HG03159 (cell line): ENCODE measurements around the gene AUTS2.

Experiments used
- ATAC-seq: cut with Tn5 transposase; IDR thresholded peaks from one replicate; pipeline ENCODE4 v1.9.1; 2021; ENCODE audit warnings: mild to moderate bottlenecking, moderate library complexity; ENCODE audit not compliant: unreplicated experiment

The AUTS2 gene

DNA sequence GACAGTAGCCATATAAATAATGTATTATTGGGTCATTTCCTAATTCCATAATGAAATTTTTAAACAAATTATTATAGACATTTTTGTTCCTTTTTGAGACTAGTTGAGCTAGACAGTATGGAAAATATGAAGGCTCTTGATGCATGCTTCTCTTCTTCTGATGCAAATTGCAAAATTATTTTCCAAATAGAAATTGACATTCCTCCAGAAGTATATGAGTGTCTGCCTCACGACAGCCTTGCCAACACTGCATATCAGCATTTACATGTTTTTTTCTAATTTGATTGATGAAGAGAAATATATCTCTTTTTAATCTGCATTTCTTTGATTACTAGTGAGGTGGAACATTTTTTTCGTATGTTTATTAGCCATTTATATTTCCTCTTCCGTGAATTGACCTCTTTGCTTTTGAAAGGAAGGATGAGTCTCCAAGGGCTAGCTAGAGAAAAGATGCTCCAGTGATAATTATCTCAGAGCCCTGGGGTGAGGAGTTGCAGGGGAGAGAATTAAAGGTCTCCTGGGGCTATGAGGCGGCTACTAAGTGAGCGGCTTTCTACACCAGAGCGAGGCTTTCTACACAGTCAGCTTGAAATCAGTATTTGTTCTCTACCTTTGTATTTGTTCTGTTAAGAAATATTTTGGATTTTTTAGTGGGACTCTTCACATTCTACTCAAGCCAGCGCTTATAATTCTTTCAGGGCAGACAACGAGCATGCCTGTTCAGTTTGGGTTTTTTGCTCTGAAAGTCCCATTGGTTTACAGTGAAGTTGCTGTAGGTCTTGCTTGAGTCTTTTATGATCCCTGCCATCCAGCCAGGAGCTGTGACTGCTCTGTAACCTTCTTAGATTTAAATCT, 821.5 kb downstream of the AUTS2 start:
- ATAC-seq = no peak

GRCh38 chr7:70420381-70420662, 822.0 kb downstream of the AUTS2 start:
- ATAC-seq = no peak

GRCh38 chr7:70421319-70421718, 823.0 kb downstream of the AUTS2 start:
- no peak for ATAC-seq

- ATAC-seq = peak; percentile 79
Observed at GRCh38 chr7:70426249-70426880, 828.1 kb downstream of the AUTS2 start.

DNA sequence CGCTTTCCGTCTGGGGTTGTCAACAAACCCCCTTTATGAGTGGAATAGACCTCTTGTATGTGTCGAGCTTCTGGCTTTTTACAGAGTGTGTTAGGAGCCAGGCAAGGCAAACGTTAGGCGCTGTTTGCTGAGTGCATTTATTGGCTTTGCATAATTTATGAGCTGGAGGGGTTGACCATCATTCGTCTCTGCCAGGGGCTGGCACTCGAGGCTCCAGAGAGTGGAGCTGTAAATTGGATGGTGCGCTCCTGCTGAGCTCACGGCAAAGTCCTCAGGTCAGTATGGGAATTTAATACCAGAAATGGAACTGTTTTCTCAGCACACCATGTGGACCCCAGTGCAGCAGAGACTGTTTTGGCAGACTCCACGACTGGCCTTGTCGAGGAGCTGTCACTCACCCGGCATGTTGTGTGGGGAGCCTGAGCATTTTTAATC, 834.3 kb downstream of the AUTS2 start:
- no peak for ATAC-seq

DNA sequence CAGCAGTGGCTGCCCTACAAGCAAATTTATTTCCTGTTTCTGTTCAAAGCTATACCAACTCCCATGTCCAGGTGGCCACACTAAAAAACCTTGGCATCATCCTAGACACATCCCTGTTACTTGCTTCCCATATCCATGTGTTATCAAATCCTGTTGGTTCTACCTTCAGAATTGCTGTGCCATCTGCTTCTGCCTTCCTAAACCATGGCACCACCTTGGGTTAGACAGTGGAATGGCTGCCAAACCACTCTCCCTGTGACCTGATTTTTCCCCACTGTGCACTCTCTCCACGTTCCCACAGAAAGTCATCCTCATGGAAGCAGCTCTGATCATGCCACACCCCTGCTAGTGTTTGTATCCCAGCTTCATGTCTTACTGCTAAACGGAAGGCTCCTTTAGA, 836.1 kb downstream of the AUTS2 start:
- no peak for ATAC-seq

DNA sequence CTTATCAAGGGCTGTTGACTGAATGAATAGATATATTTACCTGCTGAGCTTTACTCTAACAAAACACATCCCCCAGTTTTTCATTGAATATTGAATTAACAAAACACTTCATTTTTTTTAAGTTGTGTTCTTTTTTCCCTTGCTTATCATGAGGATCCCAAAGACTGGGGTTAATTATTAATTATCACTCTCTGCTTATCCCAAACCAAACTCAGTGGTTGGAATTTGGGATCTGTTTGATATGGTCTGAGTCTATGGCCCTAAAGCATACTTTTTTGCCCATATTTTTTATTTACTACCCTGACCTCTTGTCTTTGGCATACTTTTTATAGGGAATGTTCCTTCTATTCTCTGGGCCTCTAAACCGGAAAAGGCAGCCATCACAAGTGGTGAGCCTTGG, 836.5 kb downstream of the AUTS2 start:
- no peak for ATAC-seq

GRCh38 chr7:70435634-70436033, 837.4 kb downstream of the AUTS2 start:
- ATAC-seq = no peak

- ATAC-seq = no peak
Observed at GRCh38 chr7:70436790-70437350, 838.6 kb downstream of the AUTS2 start.

GRCh38 chr7:70439651-70440050, 841.4 kb downstream of the AUTS2 start:
- no peak for ATAC-seq

DNA sequence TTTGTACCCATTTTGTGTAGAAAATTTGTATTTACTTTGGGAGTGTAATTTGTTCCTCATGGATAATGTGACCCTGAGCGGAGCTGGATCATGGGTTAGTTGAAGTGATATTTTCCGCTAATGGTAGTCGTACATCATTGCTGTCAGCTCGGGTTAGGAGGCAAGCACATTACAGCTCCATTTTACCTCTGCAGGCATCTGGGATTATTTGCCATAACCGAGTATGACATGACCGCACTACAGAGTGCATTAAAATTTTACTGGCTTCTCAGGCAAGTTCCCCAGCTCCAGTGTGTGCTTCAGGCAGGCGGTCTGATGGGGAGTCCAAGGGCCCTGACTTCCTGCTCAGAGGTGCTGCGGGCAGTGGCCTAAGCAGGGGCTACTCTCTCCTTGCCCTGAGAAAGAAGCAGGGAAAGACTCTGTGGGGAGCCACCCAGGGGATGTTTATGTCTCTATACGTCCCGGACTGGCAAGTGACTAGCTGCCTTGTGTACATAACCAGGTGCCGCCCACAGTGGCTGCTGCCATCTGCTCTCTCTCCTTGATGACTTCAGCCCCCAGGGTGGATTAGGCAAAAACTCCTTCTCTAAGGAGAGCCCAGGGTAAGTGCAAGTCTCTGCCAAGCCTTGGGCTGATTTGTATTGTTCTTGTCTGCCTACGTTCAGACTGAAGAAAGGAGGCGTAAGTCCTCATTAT, 848.3 kb downstream of the AUTS2 start:
- ATAC-seq = no peak

DNA sequence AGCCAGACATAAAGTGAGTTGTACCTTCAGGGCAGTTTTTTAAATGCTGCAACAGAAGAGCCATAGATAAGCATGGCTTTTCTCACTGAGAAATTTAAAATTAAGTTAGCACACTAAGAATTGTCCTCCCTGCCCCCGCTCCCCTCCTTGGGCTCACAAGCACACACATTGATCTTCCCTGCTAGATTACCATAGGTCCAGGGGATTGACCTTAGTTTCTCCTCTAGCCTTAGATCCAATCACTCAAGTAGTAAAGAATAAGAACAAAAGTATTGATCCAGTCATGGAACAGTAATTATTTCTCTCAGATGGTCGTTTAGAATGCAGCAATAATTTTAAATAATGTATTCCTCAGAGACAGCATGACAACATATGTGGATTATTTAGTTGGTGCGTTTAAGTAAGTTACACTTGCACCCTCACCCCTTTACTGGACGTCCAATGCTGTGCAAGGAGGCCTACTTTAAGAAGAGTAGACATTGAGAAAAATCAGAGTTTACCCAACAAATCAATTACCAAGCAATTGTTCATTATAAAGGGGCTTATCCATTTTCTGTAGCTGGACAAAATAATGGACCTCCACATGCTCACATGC, 850.1 kb downstream of the AUTS2 start:
- ATAC-seq = no peak

- ATAC-seq = no peak
Observed at GRCh38 chr7:70450731-70451130, 852.5 kb downstream of the AUTS2 start.

DNA sequence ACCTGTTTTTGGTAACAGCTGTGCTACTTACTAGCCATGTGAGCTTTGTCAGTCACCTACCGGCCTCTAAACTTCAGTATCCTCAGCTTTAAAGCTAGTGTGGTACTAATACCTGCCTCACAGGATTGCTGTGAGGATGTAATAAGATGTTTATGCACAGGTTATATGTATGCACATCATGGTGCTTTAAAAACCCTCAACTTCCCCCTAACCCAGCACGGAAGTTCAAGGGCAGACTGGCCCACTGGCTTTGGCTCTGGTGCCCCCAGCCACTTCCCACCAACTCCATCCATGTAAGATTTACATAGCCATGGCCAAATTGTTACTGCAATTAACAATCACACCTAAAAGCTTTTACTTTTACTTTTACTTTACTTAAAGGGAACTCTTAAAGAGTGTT, 857.6 kb downstream of the AUTS2 start:
- no peak for ATAC-seq

DNA sequence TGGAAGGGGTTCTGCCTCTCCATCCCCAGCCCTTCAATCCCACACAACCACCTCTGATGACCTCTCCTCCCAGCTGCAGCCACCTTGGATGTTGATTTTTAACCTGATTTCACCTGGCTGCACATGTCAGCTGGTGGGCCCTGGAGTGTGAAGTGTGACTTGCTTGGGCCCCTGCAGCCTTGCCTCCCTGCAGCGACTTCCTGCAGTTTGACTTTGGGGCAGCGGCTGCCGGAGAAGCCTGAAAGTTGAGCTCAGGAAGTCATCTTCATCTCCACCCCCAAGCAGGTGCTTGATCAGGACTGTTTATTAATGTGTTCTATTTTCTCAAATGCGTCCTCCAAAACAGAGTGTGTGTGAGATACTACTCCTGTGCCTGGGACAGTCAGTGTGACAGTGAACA, 858.4 kb downstream of the AUTS2 start:
- peak; percentile 75 for ATAC-seq

GRCh38 chr7:70457482-70457881, 859.2 kb downstream of the AUTS2 start:
- ATAC-seq = no peak

DNA sequence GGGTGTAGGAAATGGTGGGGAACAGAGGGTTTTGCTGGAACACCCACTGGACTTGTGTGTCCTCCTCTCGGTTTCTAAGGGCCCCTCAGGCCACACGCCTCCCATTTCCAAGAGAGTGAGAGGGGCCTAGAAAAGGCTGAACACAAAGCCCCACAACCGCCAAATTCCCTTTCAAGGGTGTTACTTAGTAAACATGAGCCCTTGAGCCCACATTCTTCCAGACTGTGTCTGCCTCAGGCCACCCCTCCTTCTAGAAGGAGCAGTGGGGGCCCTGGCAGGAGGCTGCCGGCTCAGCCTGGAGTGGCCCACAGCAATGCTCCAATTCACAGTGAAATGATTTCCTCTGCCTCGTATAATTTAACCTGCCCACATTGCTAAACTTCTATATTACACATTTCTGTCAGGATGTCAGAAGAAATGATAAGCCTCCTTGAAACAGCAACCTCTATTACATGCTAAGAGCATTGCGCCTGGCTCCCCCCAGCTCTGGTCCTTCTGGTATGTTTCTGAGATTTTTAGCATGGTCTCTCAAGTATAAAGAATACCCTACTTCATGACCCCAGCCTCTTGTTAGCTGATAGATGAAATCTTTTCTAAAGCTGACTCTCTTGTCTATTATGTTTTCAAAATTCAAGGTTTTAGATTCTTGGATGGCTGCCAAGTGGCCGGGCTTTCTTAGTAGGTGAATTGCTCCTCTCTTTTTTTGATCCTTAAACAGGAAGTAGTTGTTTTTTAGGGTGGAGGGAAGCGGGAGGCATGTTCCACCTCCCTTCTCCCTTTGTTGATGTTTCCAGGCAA, 859.8 kb downstream of the AUTS2 start:
- ATAC-seq = no peak

- no peak for ATAC-seq
Observed at GRCh38 chr7:70458745-70459144, 860.5 kb downstream of the AUTS2 start.

GRCh38 chr7:70459546-70459945, 861.3 kb downstream of the AUTS2 start:
- ATAC-seq = no peak

- no peak for ATAC-seq
Observed at GRCh38 chr7:70460071-70460470, 861.8 kb downstream of the AUTS2 start.

DNA sequence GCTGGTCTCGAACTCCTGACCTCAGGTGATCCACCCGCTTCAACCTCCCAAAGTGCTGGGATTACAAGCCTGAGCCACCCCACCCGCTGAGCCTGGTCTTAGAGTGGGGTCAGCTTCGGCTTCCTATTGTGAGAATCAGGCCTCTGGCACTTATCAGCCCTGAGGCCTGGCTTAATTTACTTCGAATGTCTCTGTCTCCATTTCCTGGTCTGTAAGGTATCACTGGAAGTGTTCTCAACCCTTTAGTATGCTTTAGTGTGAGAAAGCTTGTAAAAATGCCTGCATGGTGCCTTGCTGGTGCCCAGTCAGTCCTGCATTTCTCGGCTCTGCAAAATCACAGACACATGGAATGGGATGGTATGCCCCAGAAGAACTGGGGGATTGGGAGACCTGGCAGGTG, 862.3 kb downstream of the AUTS2 start:
- no peak for ATAC-seq
